DMS153 (cell line): Measurements from ENCODE around the gene FBXO44.

ENCODE experiments used
- DNase-seq: peaks from one replicate; lab custom pipeline; 2025; lab: John Stamatoyannopoulos, UW

Gene FBXO44

GRCh38 chr1:11708554-11709350 is 54.1 kb downstream of the FBXO44 start:
- DNase-seq, result no peak

GRCh38 chr1:11711490-11711889 is 56.8 kb downstream of the FBXO44 start:
- no peak for DNase-seq

GRCh38 chr1:11712285-11712684 is 57.6 kb downstream of the FBXO44 start:
- no peak for DNase-seq
